Measurements from ENCODE around the gene BAIAP2. TPM values are rescaled to one million over a fixed set of nuclear protein-coding genes. Genes with fewer than 3 reads are reported as not detected.
A peak's percentile ranks its signal among the peaks of the same experiment; 100 is the strongest.

The BAIAP2 gene
- total and polyA plus RNA-seq, 10 of the 15 experiments (the other 5 are each of a cell fraction or from before 2014, with no cell fraction given), result 0.15 to 1.2 (median 0.46) TPM; not detected in 2

- CTCF ChIA-PET, result interaction anchor here (1.3 kb wide), 1 partner anchor 105 kb away, joined by 3 read pairs; no protein-coding TSS in a partner anchor
- WGBS (ENCODE audit: insufficient coverage, insufficient replicate concordance, low lambda C conversion rate, missing lambda C conversion rate), result 6% methylated on average over 67 of the region's 90 CpGs
These were observed 42.6 kb upstream of the BAIAP2 start for GRCh38 chr17:80992077-80992947.

More at GRCh38 chr17:80992077-80992947, 42.6 kb upstream of the BAIAP2 start:
- Histone ChIP-seq H3K27me3 (replicated peaks in 1 of 2; ENCODE audit: control insufficient read depth in 2 of 2, insufficient read depth in 2 of 2, low read length in 1 of 2) (no peaks in the 10 kb centered on the region), H3K9ac (ENCODE audit: control insufficient read depth, insufficient read depth, low read length) (peak overlapping the region; percentile 89), H3K4me3 (peak overlapping the region; percentile 97), H3K36me3 (ENCODE audit: control insufficient read depth in 2 of 2, insufficient read depth in 2 of 2, low read length in 1 of 2) (peaks cover 2% of the 10 kb centered on the region in 2 experiments; a peak in 3 of 4 replicates), H3K27ac (ENCODE audit: control insufficient read depth, insufficient read depth) (peak overlapping the region; percentile 69), H3K9me3 (replicated peaks; ENCODE audit: control insufficient read depth, insufficient read depth, low read length) (no peaks in the 10 kb centered on the region), H2AFZ (ENCODE audit: control insufficient read depth, low read depth, low read length) (peak overlapping the region; percentile 99), H4K20me1 (ENCODE audit: control insufficient read depth, insufficient read depth) (no peaks in the 10 kb centered on the region), H3K4me2 (ENCODE audit: control insufficient read depth, insufficient read depth) (peak overlapping the region; percentile 86), H3K79me2 (ENCODE audit: control insufficient read depth, insufficient read depth, low read length) (peaks cover 15% of the 10 kb centered on the region), H3K4me1 (ENCODE audit: control insufficient read depth, insufficient read depth, low read length) (peaks cover 18% of the 10 kb centered on the region)
- BruUV-seq (replicated peaks), result no TSS peak
- ATAC-seq (peak; percentile 41), FAIRE-seq (no peak), DNase-seq (ENCODE audit: low read depth, low spot score) (no peak)
- ChIA-PET RAD21 (ENCODE audit: unreplicated experiment) (no interaction called here), SMC1A (ENCODE audit: uncharacterized antibody, unreplicated experiment) (no interaction called here), POLR2A (no interaction called here)
- no peak for TF ChIP-seq POLR2AphosphoS2 (IDR thresholded peaks at IDR 0.05; ENCODE audit: low read depth, low read length)
- TF ChIP-seq CREM (IDR thresholded peaks at IDR 0.05; ENCODE audit: low read depth), result no peak
- TF ChIP-seq, protein P1, sequence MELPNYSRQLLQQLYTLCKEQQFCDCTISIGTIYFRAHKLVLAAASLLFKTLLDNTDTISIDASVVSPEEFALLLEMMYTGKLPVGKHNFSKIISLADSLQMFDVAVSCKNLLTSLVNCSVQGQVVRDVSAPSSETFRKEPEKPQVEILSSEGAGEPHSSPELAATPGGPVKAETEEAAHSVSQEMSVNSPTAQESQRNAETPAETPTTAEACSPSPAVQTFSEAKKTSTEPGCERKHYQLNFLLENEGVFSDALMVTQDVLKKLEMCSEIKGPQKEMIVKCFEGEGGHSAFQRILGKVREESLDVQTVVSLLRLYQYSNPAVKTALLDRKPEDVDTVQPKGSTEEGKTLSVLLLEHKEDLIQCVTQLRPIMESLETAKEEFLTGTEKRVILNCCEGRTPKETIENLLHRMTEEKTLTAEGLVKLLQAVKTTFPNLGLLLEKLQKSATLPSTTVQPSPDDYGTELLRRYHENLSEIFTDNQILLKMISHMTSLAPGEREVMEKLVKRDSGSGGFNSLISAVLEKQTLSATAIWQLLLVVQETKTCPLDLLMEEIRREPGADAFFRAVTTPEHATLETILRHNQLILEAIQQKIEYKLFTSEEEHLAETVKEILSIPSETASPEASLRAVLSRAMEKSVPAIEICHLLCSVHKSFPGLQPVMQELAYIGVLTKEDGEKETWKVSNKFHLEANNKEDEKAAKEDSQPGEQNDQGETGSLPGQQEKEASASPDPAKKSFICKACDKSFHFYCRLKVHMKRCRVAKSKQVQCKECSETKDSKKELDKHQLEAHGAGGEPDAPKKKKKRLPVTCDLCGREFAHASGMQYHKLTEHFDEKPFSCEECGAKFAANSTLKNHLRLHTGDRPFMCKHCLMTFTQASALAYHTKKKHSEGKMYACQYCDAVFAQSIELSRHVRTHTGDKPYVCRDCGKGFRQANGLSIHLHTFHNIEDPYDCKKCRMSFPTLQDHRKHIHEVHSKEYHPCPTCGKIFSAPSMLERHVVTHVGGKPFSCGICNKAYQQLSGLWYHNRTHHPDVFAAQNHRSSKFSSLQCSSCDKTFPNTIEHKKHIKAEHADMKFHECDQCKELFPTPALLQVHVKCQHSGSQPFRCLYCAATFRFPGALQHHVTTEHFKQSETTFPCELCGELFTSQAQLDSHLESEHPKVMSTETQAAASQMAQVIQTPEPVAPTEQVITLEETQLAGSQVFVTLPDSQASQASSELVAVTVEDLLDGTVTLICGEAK (IDR thresholded peaks at IDR 0.05; ENCODE audit: borderline replicate concordance), result 0 out of 2 replicates have a peak, but pooled peaks have one; percentile 10
- TF ChIP-seq EGR1 (IDR thresholded peaks at IDR 0.05; ENCODE audit: borderline replicate concordance in 1 of 2, low read depth in 2 of 2, low read length in 2 of 2), result 0 out of 3 replicates have a peak, but pooled peaks of 1 of the 2 experiments have one; percentile 13
- no peak for TF ChIP-seq ASH2L (IDR thresholded peaks at IDR 0.05; ENCODE audit: borderline replicate concordance, low read depth)
- intact Hi-C loops (cut with micrococcal nuclease; ENCODE audit: unreplicated experiment) (no loop called here), in situ Hi-C loops (cut with MboI) (no loop called here)
